WTC11 (cell line): ENCODE data around the gene CCT3. TPM values are rescaled to one million over a fixed set of nuclear protein-coding genes. Genes with fewer than 3 reads are reported as not detected.
"Not testable (repeated sequence)": the region's sequence is repeated elsewhere in the genome, so short reads cannot be mapped to it uniquely, and the experiment has no call there.

Experiments used
- ATAC-seq: fragments of 200-7000 bp; cut with Tn5 transposase; 2 replicates; pipeline ENCODE4 v1.10.0; 2021; ENCODE audit warnings: mild to moderate bottlenecking, moderate library complexity
- CTCF ChIA-PET: fragments of 300-600 bp; sonication (Branson Sonifier 250); formaldehyde crosslinking; loops from one replicate; lab custom pipeline; 2021; ENCODE audit warnings: antibody characterized with exemption; lab: Charles Lee
- POLR2A ChIA-PET: fragments of 350-600 bp; sonication (Branson Sonifier 250); formaldehyde crosslinking; loops from one replicate; lab custom pipeline; 2021; ENCODE audit warnings: antibody characterized with exemption; lab: Charles Lee
- DNase-seq: peaks from one replicate; pipeline ENCODE4 v3.0.0; 2021; ENCODE audit warnings: low spot score
- H3K27ac Mint-ChIP-seq: 2 replicates; pipeline ENCODE4 v1.8.0; 2021; ENCODE audit warnings: mixed read lengths
- H3K27me3 Mint-ChIP-seq: 2 replicates; pipeline ENCODE4 v1.8.0; 2021; ENCODE audit warnings: low read depth, mild to moderate bottlenecking, moderate library complexity, mixed read lengths
- H3K36me3 Mint-ChIP-seq: 2 replicates; pipeline ENCODE4 v1.8.0; 2021; ENCODE audit warnings: mixed read lengths
- H3K4me1 Mint-ChIP-seq: 2 replicates; pipeline ENCODE4 v1.8.0; 2022; ENCODE audit warnings: mixed read lengths
- H3K4me3 Mint-ChIP-seq: 2 replicates; pipeline ENCODE4 v1.8.0; 2021; ENCODE audit warnings: mild to moderate bottlenecking, moderate library complexity, mixed read lengths
- H3K9me3 Mint-ChIP-seq: 2 replicates; pipeline ENCODE4 v1.8.0; 2021; ENCODE audit warnings: mixed read lengths
- ATF1 ChIP-seq: sonication (generic); formaldehyde crosslinking; IDR thresholded peaks from 2 replicates; pipeline ENCODE4 v1.8.1; 2023; ENCODE audit warnings: mild to moderate bottlenecking, moderate library complexity, missing genetic modification reagents
- CDX4 ChIP-seq: fragments of 250-450 bp; sonication (Bioruptor Pico); IDR thresholded peaks from 2 replicates; pipeline ENCODE4 v1.9.0; 2021; ENCODE audit warnings: moderate library complexity, mild to moderate bottlenecking, inconsistent platforms, borderline replicate concordance
- CREB1 ChIP-seq: sonication (generic); formaldehyde crosslinking; IDR thresholded peaks from 2 replicates; pipeline ENCODE4 v1.8.0; 2023; ENCODE audit warnings: mild to moderate bottlenecking, missing genetic modification reagents
- CREM ChIP-seq: sonication (generic); formaldehyde crosslinking; IDR thresholded peaks from 2 replicates; pipeline ENCODE4 v1.8.1; 2022; ENCODE audit warnings: mild to moderate bottlenecking, missing genetic modification reagents, moderate library complexity
- CTCF ChIP-seq: fragments of 200-600 bp; IDR thresholded peaks from 2 replicates; pipeline ENCODE4 v1.8.0; 2022; ENCODE audit warnings: antibody characterized with exemption
- HMGA2 ChIP-seq: fragments of 250-450 bp; sonication (Bioruptor Pico); IDR thresholded peaks from 2 replicates; pipeline ENCODE4 v1.4.0; 2021; ENCODE audit warnings: mild to moderate bottlenecking, moderate library complexity
- MAX ChIP-seq: sonication (generic); formaldehyde crosslinking; IDR thresholded peaks from 2 replicates; pipeline ENCODE4 v1.8.0; 2022; ENCODE audit warnings: mild to moderate bottlenecking, missing genetic modification reagents
- PRRX2 ChIP-seq: fragments of 250-450 bp; sonication (Bioruptor Pico); IDR thresholded peaks from 2 replicates; pipeline ENCODE4 v1.8.0; 2021; ENCODE audit warnings: mild to moderate bottlenecking
- SOX15 ChIP-seq: fragments of 250-450 bp; sonication (Bioruptor Pico); IDR thresholded peaks from 2 replicates; pipeline ENCODE4 v1.9.0; 2021; ENCODE audit warnings: mild to moderate bottlenecking
- TP53 ChIP-seq: sonication (generic); formaldehyde crosslinking; IDR thresholded peaks from 2 replicates; pipeline ENCODE4 v1.8.1; 2023; ENCODE audit warnings: mild to moderate bottlenecking, missing genetic modification reagents
- ZBTB21 ChIP-seq: sonication (generic); formaldehyde crosslinking; IDR thresholded peaks from 2 replicates; pipeline ENCODE4 v1.8.1; 2023; ENCODE audit warnings: mild to moderate bottlenecking, missing genetic modification reagents, borderline replicate concordance
- ZNF121 ChIP-seq: sonication (generic); formaldehyde crosslinking; IDR thresholded peaks from 2 replicates; pipeline ENCODE4 v1.8.0; 2023; ENCODE audit warnings: missing genetic modification reagents
- ZNF317 ChIP-seq: sonication (generic); formaldehyde crosslinking; IDR thresholded peaks from 2 replicates; pipeline ENCODE4 v1.8.1; 2023; ENCODE audit warnings: low read depth, mild to moderate bottlenecking, moderate library complexity, missing genetic modification reagents, borderline replicate concordance
- ZNF512 ChIP-seq: sonication (generic); formaldehyde crosslinking; IDR thresholded peaks from 2 replicates; pipeline ENCODE4 v1.8.1; 2022; ENCODE audit warnings: missing genetic modification reagents, borderline replicate concordance
- total RNA-seq: library from RNA; stranded (reverse); gene quantifications from 3 replicates; pipeline ENCODE4 v1.2.3, GENCODE V29; 2021
- TF ChIP-seq, protein P1 (sequence below): fragments of 250-450 bp; sonication (Bioruptor Pico); IDR thresholded peaks from 2 replicates; pipeline ENCODE4 v1.9.0; 2021; ENCODE audit warnings: mild to moderate bottlenecking, borderline replicate concordance
- TF ChIP-seq, protein P2 (sequence below): sonication (generic); formaldehyde crosslinking; IDR thresholded peaks from 2 replicates; pipeline ENCODE4 v1.8.1; 2022; ENCODE audit warnings: low read depth, mild to moderate bottlenecking, moderate library complexity, missing genetic modification reagents, borderline replicate concordance
- TF ChIP-seq, protein P3 (sequence below): sonication (generic); formaldehyde crosslinking; IDR thresholded peaks from 2 replicates; pipeline ENCODE4 v1.8.0; 2023; ENCODE audit warnings: missing genetic modification reagents

The CCT3 gene
- total RNA-seq, 1 experiment from 2014 or later = 479 TPM

DNA sequence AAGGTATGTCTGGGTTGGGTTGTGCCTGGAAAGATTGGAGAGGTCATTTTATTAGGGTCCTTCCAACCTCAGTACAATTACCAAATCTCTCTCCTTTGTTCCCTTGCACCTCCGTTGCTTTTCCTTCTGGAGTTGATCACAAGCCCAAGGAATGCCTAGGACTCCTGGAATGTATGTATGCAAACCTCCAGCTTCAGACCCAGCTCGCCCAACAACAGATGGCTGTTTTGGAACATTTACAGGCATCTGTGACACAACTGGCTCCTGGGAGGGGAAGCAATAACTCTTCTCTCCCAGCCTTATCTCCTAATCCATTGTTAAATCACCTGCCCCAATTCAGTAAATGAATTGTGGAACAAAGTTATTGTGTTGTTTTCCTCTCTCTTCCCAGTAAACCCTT lies 8.5 kb upstream of the CCT3 start (continued):
- TF ChIP-seq, protein P1, sequence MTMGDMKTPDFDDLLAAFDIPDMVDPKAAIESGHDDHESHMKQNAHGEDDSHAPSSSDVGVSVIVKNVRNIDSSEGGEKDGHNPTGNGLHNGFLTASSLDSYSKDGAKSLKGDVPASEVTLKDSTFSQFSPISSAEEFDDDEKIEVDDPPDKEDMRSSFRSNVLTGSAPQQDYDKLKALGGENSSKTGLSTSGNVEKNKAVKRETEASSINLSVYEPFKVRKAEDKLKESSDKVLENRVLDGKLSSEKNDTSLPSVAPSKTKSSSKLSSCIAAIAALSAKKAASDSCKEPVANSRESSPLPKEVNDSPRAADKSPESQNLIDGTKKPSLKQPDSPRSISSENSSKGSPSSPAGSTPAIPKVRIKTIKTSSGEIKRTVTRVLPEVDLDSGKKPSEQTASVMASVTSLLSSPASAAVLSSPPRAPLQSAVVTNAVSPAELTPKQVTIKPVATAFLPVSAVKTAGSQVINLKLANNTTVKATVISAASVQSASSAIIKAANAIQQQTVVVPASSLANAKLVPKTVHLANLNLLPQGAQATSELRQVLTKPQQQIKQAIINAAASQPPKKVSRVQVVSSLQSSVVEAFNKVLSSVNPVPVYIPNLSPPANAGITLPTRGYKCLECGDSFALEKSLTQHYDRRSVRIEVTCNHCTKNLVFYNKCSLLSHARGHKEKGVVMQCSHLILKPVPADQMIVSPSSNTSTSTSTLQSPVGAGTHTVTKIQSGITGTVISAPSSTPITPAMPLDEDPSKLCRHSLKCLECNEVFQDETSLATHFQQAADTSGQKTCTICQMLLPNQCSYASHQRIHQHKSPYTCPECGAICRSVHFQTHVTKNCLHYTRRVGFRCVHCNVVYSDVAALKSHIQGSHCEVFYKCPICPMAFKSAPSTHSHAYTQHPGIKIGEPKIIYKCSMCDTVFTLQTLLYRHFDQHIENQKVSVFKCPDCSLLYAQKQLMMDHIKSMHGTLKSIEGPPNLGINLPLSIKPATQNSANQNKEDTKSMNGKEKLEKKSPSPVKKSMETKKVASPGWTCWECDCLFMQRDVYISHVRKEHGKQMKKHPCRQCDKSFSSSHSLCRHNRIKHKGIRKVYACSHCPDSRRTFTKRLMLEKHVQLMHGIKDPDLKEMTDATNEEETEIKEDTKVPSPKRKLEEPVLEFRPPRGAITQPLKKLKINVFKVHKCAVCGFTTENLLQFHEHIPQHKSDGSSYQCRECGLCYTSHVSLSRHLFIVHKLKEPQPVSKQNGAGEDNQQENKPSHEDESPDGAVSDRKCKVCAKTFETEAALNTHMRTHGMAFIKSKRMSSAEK (CRISPR knock-in tag) = no peak
- TF ChIP-seq PRRX2 (CRISPR knock-in tag) (no peak), CTCF (no peak), HMGA2 (CRISPR knock-in tag) (no peak), ZNF512 (CRISPR knock-in tag) (no peak), CREB1 (CRISPR knock-in tag) (no peak)
- TF ChIP-seq, protein P2, sequence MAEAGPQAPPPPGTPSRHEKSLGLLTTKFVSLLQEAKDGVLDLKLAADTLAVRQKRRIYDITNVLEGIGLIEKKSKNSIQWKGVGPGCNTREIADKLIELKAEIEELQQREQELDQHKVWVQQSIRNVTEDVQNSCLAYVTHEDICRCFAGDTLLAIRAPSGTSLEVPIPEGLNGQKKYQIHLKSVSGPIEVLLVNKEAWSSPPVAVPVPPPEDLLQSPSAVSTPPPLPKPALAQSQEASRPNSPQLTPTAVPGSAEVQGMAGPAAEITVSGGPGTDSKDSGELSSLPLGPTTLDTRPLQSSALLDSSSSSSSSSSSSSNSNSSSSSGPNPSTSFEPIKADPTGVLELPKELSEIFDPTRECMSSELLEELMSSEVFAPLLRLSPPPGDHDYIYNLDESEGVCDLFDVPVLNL (CRISPR knock-in tag) = no peak

DNA sequence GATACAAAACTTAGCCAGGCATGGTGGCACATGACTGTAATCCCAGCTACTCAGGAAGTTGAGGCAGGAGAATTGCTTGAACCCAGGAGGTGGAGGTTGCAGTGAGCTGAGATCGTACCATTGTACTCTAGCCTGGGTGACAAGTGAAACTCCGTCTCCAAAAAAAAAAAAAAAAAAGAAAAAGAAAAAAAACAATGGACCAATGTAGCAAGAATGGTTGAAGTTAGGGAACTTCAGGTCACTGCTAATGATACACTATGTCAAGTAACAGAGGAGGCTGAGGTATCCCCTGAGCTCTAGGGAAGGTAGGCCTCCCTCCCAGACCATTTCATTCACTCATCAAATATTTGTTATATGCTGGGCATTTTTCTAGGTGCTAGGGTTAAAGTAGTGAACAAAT lies 7.9 kb upstream of the CCT3 start:
- not testable (repeated sequence) for H3K4me1 Mint-ChIP-seq, H3K4me3 Mint-ChIP-seq, DNase-seq, H3K27me3 Mint-ChIP-seq, H3K27ac Mint-ChIP-seq, ATAC-seq, H3K9me3 Mint-ChIP-seq, H3K36me3 Mint-ChIP-seq
- ChIA-PET POLR2A (interaction anchor here (0.7 kb wide), 2 partner anchors 37 to 40 kb away, joined by 4 read pairs; no protein-coding TSS in a partner anchor), CTCF (interaction anchor here (0.7 to 1.1 kb wide), 3 partner anchors 11 to 121 kb away, joined by 3 to 5 read pairs (median 5); no protein-coding TSS in a partner anchor)

DNA sequence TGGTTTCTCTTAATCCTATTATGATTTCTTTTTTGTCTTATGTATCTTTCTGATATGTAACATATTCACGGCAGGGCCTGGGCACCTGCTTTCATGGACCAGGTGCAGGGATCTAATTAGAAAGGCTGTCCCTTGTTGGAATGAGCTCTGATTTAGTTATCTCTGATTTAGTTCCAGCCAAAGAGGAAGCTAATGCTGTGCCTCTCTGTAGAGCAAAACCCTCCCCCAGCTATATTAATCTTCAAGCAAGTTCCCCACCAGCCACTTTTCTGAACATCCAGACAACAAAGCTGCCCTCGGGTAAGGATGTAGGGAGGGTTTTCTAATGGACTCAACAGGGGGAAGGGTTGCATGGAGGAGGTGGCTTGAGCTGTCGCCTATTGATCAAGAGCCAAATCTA lies 6.3 kb upstream of the CCT3 start:
- Mint-ChIP-seq H3K4me1 (no peaks in the 10 kb centered on the region), H3K4me3 (no peak overlapping the region), H3K27me3 (no peaks in the 10 kb centered on the region), H3K27ac (no peak overlapping the region), H3K36me3 (no peaks in the 10 kb centered on the region), H3K9me3 (no peaks in the 10 kb centered on the region)
- ATAC-seq = no peak
- no peak for DNase-seq
- POLR2A ChIA-PET = no interaction called here
- TF ChIP-seq, protein P3, sequence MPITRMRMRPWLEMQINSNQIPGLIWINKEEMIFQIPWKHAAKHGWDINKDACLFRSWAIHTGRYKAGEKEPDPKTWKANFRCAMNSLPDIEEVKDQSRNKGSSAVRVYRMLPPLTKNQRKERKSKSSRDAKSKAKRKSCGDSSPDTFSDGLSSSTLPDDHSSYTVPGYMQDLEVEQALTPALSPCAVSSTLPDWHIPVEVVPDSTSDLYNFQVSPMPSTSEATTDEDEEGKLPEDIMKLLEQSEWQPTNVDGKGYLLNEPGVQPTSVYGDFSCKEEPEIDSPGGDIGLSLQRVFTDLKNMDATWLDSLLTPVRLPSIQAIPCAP (CRISPR knock-in tag) = no peak
- TF ChIP-seq SOX15 (CRISPR knock-in tag) (no peak), CTCF (no peak), CREM (no peak), ZNF317 (no peak), MAX (CRISPR knock-in tag) (no peak), ATF1 (CRISPR knock-in tag) (no peak), CDX4 (CRISPR knock-in tag) (no peak), ZBTB21 (no peak), ZNF121 (CRISPR knock-in tag) (no peak), TP53 (CRISPR knock-in tag) (no peak), HMGA2 (CRISPR knock-in tag) (no peak)
- TF ChIP-seq, protein P2 (CRISPR knock-in tag) = no peak
- CTCF ChIA-PET = interaction anchor here (1.0 to 3.3 kb wide), 5 partner anchors 12 to 121 kb away, joined by 3 to 18 read pairs (median 5); no protein-coding TSS in a partner anchor
